Measurements from ENCODE around the gene PROM1. TPM values are rescaled to one million over a fixed set of nuclear protein-coding genes. Genes with fewer than 3 reads are reported as not detected.

Gene PROM1
- total and polyA plus RNA-seq, 2 of the 13 experiments (the other 11 are each of a cell fraction or from before 2014, with no cell fraction given) = 3.9 to 16.4 TPM

Other genes with a start within 250 kb of the PROM1 start
- gene FGFBP1, start 145.3 kb downstream of the PROM1 start, total RNA-seq (2016; rRNA removed; fragmentation: Illumina TruSeq; extraction: Trizol) = not detected in 2 replicates
- not detected in 2 replicates for gene FGFBP1, start 145.3 kb downstream of the PROM1 start, polyA plus RNA-seq (2011; rRNA removed)
- gene FGFBP2, start 120.8 kb downstream of the PROM1 start, total RNA-seq (2016; rRNA removed; fragmentation: Illumina TruSeq; extraction: Trizol) = not detected in 2 replicates
- not detected in 2 replicates for gene FGFBP2, start 120.8 kb downstream of the PROM1 start, polyA plus RNA-seq (2011; rRNA removed)
- 16.3 and 24.5 TPM in 2 replicates for gene TAPT1, start 142.4 kb upstream of the PROM1 start, total RNA-seq (2016; rRNA removed; fragmentation: Illumina TruSeq; extraction: Trizol)
- gene TAPT1, start 142.4 kb upstream of the PROM1 start, polyA plus RNA-seq (2011; rRNA removed) = 23.3 and 25.3 TPM in 2 replicates

Data from HepG2 (cell line).